ENCODE data around the gene BMP8A. TPM values are rescaled to one million over a fixed set of nuclear protein-coding genes. Genes with fewer than 3 reads are reported as not detected.

The BMP8A gene
- polyA plus RNA-seq, 1 donor (not counting 4 experiments of a cell fraction or from before 2014, with no cell fraction given), result not detected

GRCh38 chr1:39452540-39452939 lies 38.9 kb upstream of the BMP8A start:
- dilution Hi-C loops (cut with MboI; ENCODE audit: extremely low pct_ligation_motif_present, low sequenced_read_pairs), result no loop called here
- H3K27ac ChIP-seq (ENCODE audit: control insufficient read depth, insufficient read depth, low read length), result no peak overlapping the region
- no peak overlapping the region for H3K4me3 ChIP-seq (ENCODE audit: control insufficient read depth in 2 of 3, extremely low read depth in 1 of 3, insufficient read depth in 2 of 3, low read depth in 1 of 3, low read length in 3 of 3)
- no peak for DNase-seq (ENCODE audit: low read depth, low spot score)
- H4K20me1 ChIP-seq (ENCODE audit: control insufficient read depth, extremely low read depth, insufficient read depth, low read length), result peaks cover 2% of the 10 kb centered on the region
- H3K79me2 ChIP-seq (ENCODE audit: control insufficient read depth, insufficient read depth, low read length), result no peaks in the 10 kb centered on the region
- no peaks in the 10 kb centered on the region for H3K9me3 ChIP-seq (ENCODE audit: control insufficient read depth, low read depth, low read length)
- H3K9me1 ChIP-seq (ENCODE audit: control insufficient read depth, extremely low read depth, insufficient read depth, low read length), result no peaks in the 10 kb centered on the region
- no peak for FAIRE-seq
- no peak overlapping the region for H2AFZ ChIP-seq (ENCODE audit: control insufficient read depth, low read length)
- TF ChIP-seq CTCF (optimal IDR thresholded peaks at IDR 0.05 in 1 of 3, IDR thresholded peaks at IDR 0.05 in 1 of 3, conservative IDR thresholded peaks at IDR 0.05 in 1 of 3; ENCODE audit: extremely low read depth in 1 of 3, insufficient read depth in 2 of 3, low read length in 3 of 3) (no peak), EZH2 (IDR thresholded peaks at IDR 0.05; ENCODE audit: low read length) (no peak)
- no peak overlapping the region for H3K4me2 ChIP-seq (ENCODE audit: control insufficient read depth, extremely low read depth, insufficient read depth, low read depth, low read length)
- H3K9ac ChIP-seq (ENCODE audit: control insufficient read depth, extremely low read depth, insufficient read depth, low read length), result no peak overlapping the region
- peaks cover 54 to 71% of the 10 kb centered on the region in 2 experiments for H3K36me3 ChIP-seq (ENCODE audit: control insufficient read depth in 2 of 2, extremely low read depth in 1 of 2, insufficient read depth in 2 of 2, low read length in 2 of 2)
- no peaks in the 10 kb centered on the region for H3K4me1 ChIP-seq (ENCODE audit: control insufficient read depth, extremely low read depth, insufficient read depth, low read length)
- no peaks in the 10 kb centered on the region for H3K27me3 ChIP-seq (ENCODE audit: control insufficient read depth, extremely low read depth, insufficient read depth, low read length)

- dilution Hi-C loops (cut with MboI; ENCODE audit: extremely low pct_ligation_motif_present, low sequenced_read_pairs), result no loop called here
- Histone ChIP-seq H3K9ac (ENCODE audit: control insufficient read depth, extremely low read depth, insufficient read depth, low read length) (no peak overlapping the region), H3K36me3 (ENCODE audit: control insufficient read depth in 2 of 2, extremely low read depth in 1 of 2, insufficient read depth in 2 of 2, low read length in 2 of 2) (peaks cover 56 to 77% of the 10 kb centered on the region in 2 experiments), H3K27me3 (ENCODE audit: control insufficient read depth, extremely low read depth, insufficient read depth, low read length) (no peaks in the 10 kb centered on the region), H3K9me3 (ENCODE audit: control insufficient read depth, low read depth, low read length) (no peaks in the 10 kb centered on the region), H3K4me1 (ENCODE audit: control insufficient read depth, extremely low read depth, insufficient read depth, low read length) (no peaks in the 10 kb centered on the region), H3K4me2 (ENCODE audit: control insufficient read depth, extremely low read depth, insufficient read depth, low read depth, low read length) (no peak overlapping the region), H3K9me1 (ENCODE audit: control insufficient read depth, extremely low read depth, insufficient read depth, low read length) (no peaks in the 10 kb centered on the region), H3K27ac (ENCODE audit: control insufficient read depth, insufficient read depth, low read length) (no peak overlapping the region), H3K4me3 (ENCODE audit: control insufficient read depth in 2 of 3, extremely low read depth in 1 of 3, insufficient read depth in 2 of 3, low read depth in 1 of 3, low read length in 3 of 3) (no peak overlapping the region), H2AFZ (ENCODE audit: control insufficient read depth, low read length) (no peak overlapping the region), H4K20me1 (ENCODE audit: control insufficient read depth, extremely low read depth, insufficient read depth, low read length) (peaks cover 2% of the 10 kb centered on the region), H3K79me2 (ENCODE audit: control insufficient read depth, insufficient read depth, low read length) (no peaks in the 10 kb centered on the region)
- DNase-seq (ENCODE audit: low read depth, low spot score) (no peak), FAIRE-seq (no peak)
- TF ChIP-seq CTCF (optimal IDR thresholded peaks at IDR 0.05 in 1 of 3, IDR thresholded peaks at IDR 0.05 in 1 of 3, conservative IDR thresholded peaks at IDR 0.05 in 1 of 3; ENCODE audit: extremely low read depth in 1 of 3, insufficient read depth in 2 of 3, low read length in 3 of 3) (no peak), EZH2 (IDR thresholded peaks at IDR 0.05; ENCODE audit: low read length) (no peak)
These were observed 37.8 kb upstream of the BMP8A start for GRCh38 chr1:39453603-39454002.

Measured in keratinocyte (primary cell).